ENCODE results near the gene HMOX1.
"Not testable (repeated sequence)": the region's sequence is repeated elsewhere in the genome, so short reads cannot be mapped to it uniquely, and the experiment has no call there.

Gene HMOX1

DNA sequence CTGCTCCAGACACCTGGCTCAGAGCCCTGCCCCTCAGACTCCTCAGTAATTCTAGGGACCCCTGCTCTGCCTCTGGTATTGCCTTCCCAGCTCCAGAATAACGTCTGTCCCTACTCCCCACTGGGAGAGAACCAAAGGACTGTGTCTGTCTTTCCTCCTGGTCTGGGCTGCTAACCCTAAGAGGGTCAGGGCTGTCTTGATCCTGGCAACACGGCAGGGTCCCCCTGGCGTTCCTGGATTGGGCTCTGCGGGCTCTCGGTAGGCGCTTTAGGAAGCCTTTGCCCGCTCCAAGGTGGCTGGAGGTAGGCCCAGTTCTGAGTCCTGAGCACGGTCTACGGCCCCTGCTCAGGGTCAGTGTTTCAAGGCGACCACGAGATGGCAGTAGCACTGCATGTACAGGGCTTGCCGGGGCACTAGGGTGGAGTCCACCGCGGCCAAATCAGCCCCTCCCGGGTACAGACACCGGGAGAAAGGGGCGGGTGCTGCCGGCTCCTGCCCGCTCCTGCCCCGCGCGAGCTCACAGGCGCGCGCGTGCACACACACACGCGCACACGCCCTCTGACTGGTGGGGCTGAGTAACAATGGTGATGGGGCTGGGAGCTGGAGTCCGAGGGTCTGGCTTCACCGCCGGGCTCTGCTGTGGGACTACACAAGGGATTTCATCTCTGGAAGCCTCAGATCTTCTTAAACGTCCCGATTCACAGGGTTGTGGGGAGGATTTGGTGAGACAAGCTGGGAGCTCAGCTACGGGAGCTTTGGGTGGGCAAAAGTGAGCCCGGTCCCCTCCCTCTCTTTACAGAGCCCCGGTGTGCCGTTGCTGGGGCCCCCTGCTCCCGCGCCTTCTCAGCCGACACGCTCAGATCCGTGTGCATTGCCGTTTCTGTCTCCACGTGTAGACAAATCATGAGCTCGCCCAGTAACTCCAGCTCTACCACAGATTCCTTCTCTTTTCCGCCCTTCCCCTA lies 30.1 kb upstream of the HMOX1 start:
- DNase-seq: peak; percentile 91

- peak; percentile 56 for DNase-seq
These were observed 28.4 kb upstream of the HMOX1 start for GRCh38 chr22:35352214-35353111.

DNA sequence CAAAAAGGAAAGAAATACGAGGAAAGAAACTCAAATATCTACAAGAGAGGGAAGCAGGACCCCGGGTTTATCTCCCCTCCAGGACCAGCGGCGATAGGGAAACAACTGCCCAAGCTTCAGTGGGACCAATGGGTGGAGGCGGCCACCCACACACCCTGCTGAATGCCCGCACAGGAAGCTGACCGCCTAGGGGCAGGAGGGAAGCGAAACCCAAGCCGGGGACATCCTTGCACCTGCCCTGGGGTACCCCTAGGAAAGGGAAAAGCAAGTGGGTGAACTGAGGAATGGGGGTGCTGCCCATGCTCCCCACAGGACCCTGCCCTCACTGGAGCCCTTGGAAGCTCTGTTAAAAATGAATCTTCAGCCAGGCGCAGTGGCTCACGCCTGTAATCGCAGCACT lies 27.6 kb upstream of the HMOX1 start:
- DNase-seq: no peak

- no peak for DNase-seq
These were observed 26.8 kb upstream of the HMOX1 start for GRCh38 chr22:35354068-35354467.

DNA sequence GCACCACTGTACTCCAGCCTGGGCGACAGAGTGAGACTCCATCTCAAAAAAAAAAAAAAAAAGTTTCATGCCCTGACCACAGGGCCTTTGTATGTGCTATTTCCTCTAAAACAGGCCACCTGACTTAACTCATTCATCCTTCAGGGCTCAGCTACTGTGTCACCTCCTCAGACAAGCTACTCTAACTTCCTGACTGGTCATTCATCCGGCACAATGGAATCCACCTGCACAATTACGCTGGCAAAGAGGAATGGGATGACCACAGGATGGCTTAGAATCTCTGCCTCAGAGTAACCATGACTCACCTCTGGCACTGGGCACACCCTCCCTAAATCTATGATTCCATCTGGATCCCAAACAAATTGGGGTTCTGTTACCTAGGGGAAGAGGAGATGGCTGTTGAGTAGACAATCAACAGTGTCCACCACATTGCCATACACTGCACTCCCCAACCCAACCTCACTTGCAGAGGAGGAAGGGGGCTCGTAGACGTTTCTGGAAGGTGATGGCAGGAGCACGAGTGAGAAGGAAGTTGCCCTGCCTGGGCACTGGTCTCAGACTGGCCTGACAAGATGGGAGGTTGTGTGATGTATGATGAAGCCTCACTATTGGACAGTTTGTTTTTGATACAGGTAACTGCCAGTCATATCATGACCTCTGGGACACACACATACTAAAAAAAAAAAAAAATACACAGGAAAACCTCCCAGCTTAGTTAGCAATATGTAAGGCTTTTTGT lies 22.8 kb upstream of the HMOX1 start:
- no peak for DNase-seq

GRCh38 chr22:35359380-35360065 lies 21.4 kb upstream of the HMOX1 start:
- DNase-seq: no peak

DNA sequence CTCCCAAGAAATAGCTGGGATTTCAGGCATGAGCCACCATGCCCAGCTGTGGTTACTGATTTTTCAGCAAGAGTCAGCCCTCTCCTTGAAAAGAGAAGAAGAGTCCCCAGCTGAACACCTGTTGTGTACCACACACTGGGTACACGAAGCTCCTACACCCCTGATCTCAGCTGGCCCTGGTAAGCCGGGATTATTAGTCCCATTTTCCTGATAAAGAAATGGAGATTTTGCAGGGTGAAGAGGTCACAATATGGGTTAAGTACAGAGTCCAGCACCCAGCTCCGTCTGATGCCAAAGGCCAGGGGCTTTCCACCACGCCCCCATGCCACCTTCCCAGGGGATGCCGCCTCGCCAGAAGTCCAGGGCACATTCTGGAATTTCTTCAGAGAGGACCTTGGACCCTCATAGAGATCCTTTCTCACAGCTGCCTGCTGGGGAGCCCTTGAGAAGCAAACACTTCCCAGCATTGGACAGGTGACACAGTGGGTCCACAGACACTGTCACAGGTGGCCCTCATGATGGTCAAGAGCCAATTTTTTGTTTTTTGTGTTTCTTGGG lies 19.8 kb upstream of the HMOX1 start:
- DNase-seq: no peak

GRCh38 chr22:35363566-35364086 lies 17.3 kb upstream of the HMOX1 start:
- no peak for DNase-seq

- DNase-seq: not testable (repeated sequence)
These were observed 16.7 kb upstream of the HMOX1 start for GRCh38 chr22:35364230-35364629.

GRCh38 chr22:35367331-35367886 lies 13.5 kb upstream of the HMOX1 start:
- no peak for DNase-seq

- DNase-seq: no peak
These were observed 12.5 kb upstream of the HMOX1 start for GRCh38 chr22:35368386-35368785.

GRCh38 chr22:35369996-35370395 lies 10.9 kb upstream of the HMOX1 start:
- no peak for DNase-seq

- DNase-seq: no peak
These were observed 7.1 kb upstream of the HMOX1 start for GRCh38 chr22:35373781-35374180.

DNA sequence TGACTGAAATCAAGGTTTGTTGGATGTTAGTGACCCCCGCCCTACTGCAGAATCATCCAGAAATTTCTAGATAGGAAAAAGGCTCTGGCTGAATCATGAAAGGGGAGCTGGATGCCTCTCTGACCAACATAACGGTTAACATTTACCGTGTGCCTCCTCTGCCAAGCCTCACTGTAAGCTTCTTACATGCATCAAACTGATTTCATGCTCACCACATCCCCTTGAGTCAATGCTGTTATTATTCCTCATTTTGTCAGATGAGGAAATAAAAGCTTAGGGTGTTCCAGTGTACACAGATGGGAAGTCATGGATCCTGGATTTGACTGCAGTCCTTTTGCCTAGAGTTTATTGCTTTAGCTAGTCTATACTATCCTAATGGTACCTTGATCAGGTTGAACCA lies 5.9 kb upstream of the HMOX1 start:
- no peak for DNase-seq

DNA sequence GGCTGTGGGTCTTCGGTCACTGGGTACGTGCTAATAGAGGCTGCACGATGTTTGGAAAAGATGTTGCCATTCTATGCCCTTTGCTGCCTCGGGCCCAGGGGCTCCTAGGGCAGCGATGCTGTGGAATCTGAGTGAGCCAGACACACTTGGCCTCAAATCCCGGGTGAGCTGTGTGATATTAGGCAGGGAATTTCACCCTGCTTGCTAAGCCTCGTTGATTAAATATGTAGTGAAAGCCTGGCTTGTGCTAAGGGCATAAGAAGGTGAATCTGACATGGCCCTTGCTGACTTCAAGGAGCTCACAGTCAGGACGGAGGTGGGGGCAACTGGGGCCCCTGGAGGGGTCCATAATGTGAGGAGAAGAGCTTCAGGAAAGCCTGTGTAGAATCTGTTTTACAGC lies 5.4 kb upstream of the HMOX1 start:
- no peak for DNase-seq

- DNase-seq: peak; percentile 19
These were observed 4.0 kb upstream of the HMOX1 start for GRCh38 chr22:35376728-35377472.

GRCh38 chr22:35377735-35378134 lies 3.2 kb upstream of the HMOX1 start:
- no peak for DNase-seq

DNA sequence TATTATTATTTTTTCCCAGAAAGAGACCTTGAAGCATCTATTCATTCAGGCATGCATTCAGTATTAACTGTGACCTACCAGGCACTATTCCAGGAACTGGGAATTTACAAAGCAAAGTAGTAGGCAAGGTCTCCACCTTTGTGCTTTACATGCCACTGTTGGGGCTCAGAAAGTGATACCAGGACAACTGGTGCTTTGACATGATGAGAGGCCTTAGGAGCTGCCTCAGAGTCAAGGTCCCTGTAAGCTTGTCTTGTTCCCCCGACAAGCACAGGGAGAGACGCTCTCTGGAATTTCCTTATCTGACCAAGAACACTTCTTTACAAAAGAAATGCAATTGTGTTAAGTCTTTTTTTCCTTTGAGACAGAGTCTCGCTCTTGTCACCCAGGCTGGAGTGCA lies 2.3 kb upstream of the HMOX1 start:
- DNase-seq: no peak

DNA sequence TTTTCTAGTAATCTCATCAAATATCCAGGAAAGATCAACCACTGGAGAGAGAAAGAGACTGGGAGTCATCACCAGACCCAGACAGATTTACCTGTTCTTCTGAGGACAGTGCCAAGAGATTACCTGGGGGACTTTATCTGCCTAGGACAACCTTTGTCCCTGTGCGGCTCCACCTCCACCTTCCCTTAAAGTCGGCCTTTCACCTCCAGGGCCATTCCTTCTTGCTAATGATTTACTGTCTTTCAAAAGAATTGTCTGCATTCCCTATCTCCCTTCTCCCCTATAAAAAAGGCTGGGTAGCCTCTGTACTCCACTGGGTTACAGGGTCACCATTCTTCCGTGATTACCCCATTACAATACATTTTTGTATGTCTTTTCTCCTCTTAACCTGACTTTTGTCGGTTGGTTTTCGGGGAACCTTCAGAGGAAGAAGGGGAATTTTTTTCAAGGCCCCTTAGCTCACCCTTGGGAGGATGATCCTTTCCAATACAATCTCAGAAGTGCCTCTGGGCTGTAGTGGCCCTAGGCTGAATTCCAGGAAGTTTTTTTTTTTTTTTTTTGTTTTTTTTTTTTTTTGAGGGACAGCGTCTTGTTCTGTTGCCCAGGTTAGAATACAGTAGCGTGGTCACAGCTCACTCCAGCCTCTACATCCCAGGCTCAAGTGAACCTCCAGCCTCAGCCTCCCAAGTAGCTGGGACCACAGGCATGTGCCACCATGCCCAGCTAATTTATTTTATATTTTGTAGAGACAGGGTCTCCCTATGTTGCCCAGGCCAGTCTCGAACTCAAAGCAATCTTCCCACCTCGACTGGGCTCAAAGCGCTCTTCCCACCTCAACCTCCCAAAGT lies 1.5 kb upstream of the HMOX1 start:
- DNase-seq: no peak

- DNase-seq: no peak
These were observed 883 bp upstream of the HMOX1 start for GRCh38 chr22:35380013-35380412.
